Liver (tissue), 3 donors: ENCODE measurements around the gene FAM83C.

Experiments used
- ATF3 ChIP-seq: IDR thresholded peaks from 2 replicates; pipeline ENCODE4 v1.6.1; 2016; ENCODE audit warnings: antibody characterized with exemption
- CTCF ChIP-seq: fragments of 150-350 bp; IDR thresholded peaks from 2 replicates; pipeline ENCODE4 v1.5.1; 2017; ENCODE audit warnings: improper control_type of control experiment, low read depth, low read length; ENCODE audit not compliant: missing input control
- EGR1 ChIP-seq, 2 donors: IDR thresholded peaks; 2 replicates each; pipeline ENCODE4 v1.6.1; 2016 to 2018; ENCODE audit warnings: antibody characterized with exemption in 2 of 2, low read depth in 2 of 2
- HNF4A ChIP-seq, 2 donors: conservative IDR thresholded peaks; 2 replicates each; pipeline ENCODE4 v1.6.1; 2016; ENCODE audit warnings: antibody characterized with exemption in 2 of 2, mild to moderate bottlenecking in 2 of 2
- RAD21 ChIP-seq, 2 donors: IDR thresholded peaks; 2 replicates each; pipeline ENCODE4 v1.6.1; 2016; ENCODE audit warnings: antibody characterized with exemption in 2 of 2, mild to moderate bottlenecking in 2 of 2
- donor health status: healthy.
- donor health status: healthy.

- TF ChIP-seq CTCF (no peak), EGR1 (IDR thresholded peaks at IDR 0.05; ENCODE audit: low read depth in 2 of 2) (no peak), HNF4A (conservative IDR thresholded peaks at IDR 0.05) (peak in 1 of 2 donors; percentile 27), RAD21 (IDR thresholded peaks at IDR 0.05) (peak in 1 of 2 donors; percentile 16), ATF3 (no peak)
Observed at GRCh38 chr20:35277531-35278395, 14.5 kb downstream of the FAM83C start, which contains the start of gene MMP24OS.
